Endothelial cell of umbilical vein (primary cell): ENCODE data around the gene MOB2. TPM values are rescaled to one million over a fixed set of nuclear protein-coding genes. Genes with fewer than 3 reads are reported as not detected.

Experiments used
- BruUV-seq: library from RNA; stranded (reverse); fragments of 400-500 nt; replicated peaks from 2 replicates; lab custom pipeline; 2021; lab: Mats Ljungman, UMichigan
- CTCF ChIA-PET: fragments of 300-600, 350-600 bp; sonication (Branson Sonifier 250); formaldehyde crosslinking; loops from one replicate; lab custom pipeline; 2021; ENCODE audit warnings: antibody characterized with exemption, inconsistent platforms; lab: Charles Lee
- POLR2A ChIA-PET: fragments of 300-600, 350-600 bp; sonication (Branson Sonifier 250); formaldehyde crosslinking; loops from one replicate; lab custom pipeline; 2021; ENCODE audit warnings: antibody characterized with exemption, inconsistent platforms; lab: Charles Lee
- DNase-seq: peaks from one replicate; pipeline ENCODE4 v3.0.0-alpha.2; 2011; ENCODE audit warnings: low read depth, low spot score
- FAIRE-seq: peaks from 2 replicates; lab custom pipeline; 2011; peaks lifted over from hg19 to GRCh38; lab: Jason Lieb, UNC
- H2AFZ ChIP-seq: 2 replicates; pipeline ENCODE4 v1.6.0; 2012; ENCODE audit warnings: low read depth, low read length, control low read depth, inconsistent platforms
- H3K27ac ChIP-seq: 2 replicates; pipeline ENCODE4 v1.5.1; 2011; ENCODE audit warnings: low read depth, mild to moderate bottlenecking, control low read depth, low read length, moderate library complexity; ENCODE audit not compliant: insufficient read depth
- H3K27me3 ChIP-seq, 2 experiments: 2 replicates each; pipeline versions ENCODE4 v1.6.0 to v1.6.1; 2011; ENCODE audit warnings: low read length in 2 of 2, mixed read lengths in 1 of 2; ENCODE audit not compliant: control insufficient read depth in 2 of 2, insufficient read depth in 2 of 2
- H3K36me3 ChIP-seq, 2 experiments: 2 replicates in 1 of 2; 3 replicates in 1 of 2; pipeline ENCODE4 v1.5.1; 2011; ENCODE audit warnings: low read length in 2 of 2, mild to moderate bottlenecking in 1 of 2, moderate library complexity in 1 of 2; ENCODE audit not compliant: control insufficient read depth in 2 of 2, insufficient read depth in 2 of 2; ENCODE audit errors: extremely low read depth in 1 of 2
- H3K4me1 ChIP-seq: 3 replicates; pipeline ENCODE4 v1.5.1; 2011; ENCODE audit warnings: mild to moderate bottlenecking, low read length; ENCODE audit not compliant: control insufficient read depth, insufficient read depth; ENCODE audit errors: extremely low read depth
- H3K4me2 ChIP-seq: 2 replicates; pipeline ENCODE4 v1.6.1; 2011; ENCODE audit warnings: low read length, control low read depth, mixed read lengths; ENCODE audit not compliant: insufficient read depth
- H3K4me3 ChIP-seq, 3 experiments: fragments of 200-600 bp in 1 of 3; sonication (generic), shearing (Covaris generic) in 1 of 3; replicated peaks in 1 of 3; 2 replicates each; pipeline ENCODE4 v1.5.1; 2011 to 2016; ENCODE audit warnings: control low read depth in 3 of 3, low read length in 3 of 3, mild to moderate bottlenecking in 2 of 3, inconsistent platforms in 1 of 3, low read depth in 1 of 3, moderate library complexity in 1 of 3; ENCODE audit not compliant: insufficient read depth in 1 of 3
- H3K79me2 ChIP-seq: 2 replicates; pipeline ENCODE4 v1.6.0; 2012; ENCODE audit warnings: low read length, inconsistent platforms; ENCODE audit not compliant: control insufficient read depth, insufficient read depth
- H3K9ac ChIP-seq: replicated peaks from 2 replicates; pipeline ENCODE3; 2011; ENCODE audit warnings: low read length, control low read depth; ENCODE audit not compliant: insufficient read depth; ENCODE audit errors: extremely low read depth
- H3K9me1 ChIP-seq: replicated peaks from 3 replicates; pipeline ENCODE4 v1.6.0; 2011; ENCODE audit warnings: mild to moderate bottlenecking, low read length; ENCODE audit not compliant: control insufficient read depth, insufficient read depth; ENCODE audit errors: extremely low read depth
- H3K9me3 ChIP-seq: replicated peaks from 2 replicates; pipeline ENCODE4 v1.5.1; 2012; ENCODE audit warnings: low read length, inconsistent platforms; ENCODE audit not compliant: control insufficient read depth, insufficient read depth
- H4K20me1 ChIP-seq: replicated peaks from 2 replicates; pipeline ENCODE3; 2011; ENCODE audit warnings: mild to moderate bottlenecking, low read length; ENCODE audit not compliant: control insufficient read depth, insufficient read depth; ENCODE audit errors: extremely low read depth
- EZH2 ChIP-seq: IDR thresholded peaks from 2 replicates; pipeline ENCODE4 v1.6.1; 2012; ENCODE audit warnings: borderline replicate concordance, low read depth, mild to moderate bottlenecking, moderate library complexity, low read length, inconsistent platforms; ENCODE audit not compliant: severe bottlenecking
- FOS ChIP-seq: IDR thresholded peaks from 2 replicates; pipeline ENCODE4 v1.6.1; 2011; ENCODE audit warnings: mild to moderate bottlenecking, low read length, moderate library complexity, borderline replicate concordance; ENCODE audit not compliant: insufficient read depth
- GATA2 ChIP-seq: IDR thresholded peaks from 2 replicates; pipeline ENCODE4 v1.7.0; 2011; ENCODE audit warnings: low read depth, mild to moderate bottlenecking, moderate library complexity, mixed read lengths, low read length; ENCODE audit not compliant: insufficient read length, insufficient read depth
- JUN ChIP-seq: IDR thresholded peaks from 2 replicates; pipeline ENCODE4 v1.6.1; 2011; ENCODE audit warnings: borderline replicate concordance, low read depth; ENCODE audit not compliant: insufficient read length, insufficient read depth
- MYC ChIP-seq: IDR thresholded peaks from one replicate; pipeline ENCODE4 v1.6.1; 2011; ENCODE audit warnings: mild to moderate bottlenecking, low read depth, low read length
- POLR2A ChIP-seq: IDR thresholded peaks from 2 replicates; pipeline ENCODE4 v1.6.1; 2012; ENCODE audit warnings: low read depth, mild to moderate bottlenecking, control low read depth, low read length
- POLR2AphosphoS5 ChIP-seq: IDR thresholded peaks from 2 replicates; pipeline ENCODE4 v1.6.1; 2012; ENCODE audit warnings: low read depth, mild to moderate bottlenecking, control low read depth, low read length, moderate library complexity; ENCODE audit not compliant: insufficient read depth
- dilution Hi-C: fragments of 300-500 bp; cut with MboI; formaldehyde crosslinking; loops from one replicate; pipeline ENCODE4 v1.15.0; 2019; ENCODE audit warnings: low sequenced_read_pairs; ENCODE audit not compliant: extremely low pct_ligation_motif_present
- intact Hi-C: fragments of 100-400 bp; cut with micrococcal nuclease; formaldehyde crosslinking; loops from one replicate; pipeline ENCODE4 v1.10.0; 2022
- polyA plus RNA-seq, 4 experiments: library from polyadenylated mRNA; depleted of rRNA in 3 of 4; stranded (reverse) in 3 of 4; unstranded in 1 of 4; fragments of >200 nt; gene quantifications; 2 replicates each; pipeline versions ENCODE4 v1.2.1 to v1.2.3, GENCODE V29; 2011 to 2012; ENCODE audit warnings: missing spikeins in 1 of 4
- total RNA-seq: library from RNA; stranded (reverse); gene quantifications from 2 replicates; pipeline ENCODE4 v1.2.3, GENCODE V29; 2021
- TF ChIP-seq, protein P1 (sequence below): IDR thresholded peaks from 2 replicates; pipeline ENCODE4 v1.6.1; 2011; ENCODE audit not compliant: insufficient read depth, insufficient read length
- TF ChIP-seq, protein P2 (sequence below), 2 donors: IDR thresholded peaks; 1 replicate in 1 of 2; 2 replicates in 1 of 2; pipeline ENCODE4 v1.5.1; 2011; ENCODE audit warnings: low read length in 2 of 2, mild to moderate bottlenecking in 2 of 2, moderate library complexity in 2 of 2, control low read depth in 1 of 2, inconsistent platforms in 1 of 2, low read depth in 1 of 2; ENCODE audit not compliant: insufficient read depth in 1 of 2; ENCODE audit errors: extremely low read depth in 1 of 2

Gene MOB2
- total and polyA plus RNA-seq, 2 donors (not counting 3 experiments of a cell fraction or from before 2014, with no cell fraction given), result 38.2 to 50.6 TPM

DNA sequence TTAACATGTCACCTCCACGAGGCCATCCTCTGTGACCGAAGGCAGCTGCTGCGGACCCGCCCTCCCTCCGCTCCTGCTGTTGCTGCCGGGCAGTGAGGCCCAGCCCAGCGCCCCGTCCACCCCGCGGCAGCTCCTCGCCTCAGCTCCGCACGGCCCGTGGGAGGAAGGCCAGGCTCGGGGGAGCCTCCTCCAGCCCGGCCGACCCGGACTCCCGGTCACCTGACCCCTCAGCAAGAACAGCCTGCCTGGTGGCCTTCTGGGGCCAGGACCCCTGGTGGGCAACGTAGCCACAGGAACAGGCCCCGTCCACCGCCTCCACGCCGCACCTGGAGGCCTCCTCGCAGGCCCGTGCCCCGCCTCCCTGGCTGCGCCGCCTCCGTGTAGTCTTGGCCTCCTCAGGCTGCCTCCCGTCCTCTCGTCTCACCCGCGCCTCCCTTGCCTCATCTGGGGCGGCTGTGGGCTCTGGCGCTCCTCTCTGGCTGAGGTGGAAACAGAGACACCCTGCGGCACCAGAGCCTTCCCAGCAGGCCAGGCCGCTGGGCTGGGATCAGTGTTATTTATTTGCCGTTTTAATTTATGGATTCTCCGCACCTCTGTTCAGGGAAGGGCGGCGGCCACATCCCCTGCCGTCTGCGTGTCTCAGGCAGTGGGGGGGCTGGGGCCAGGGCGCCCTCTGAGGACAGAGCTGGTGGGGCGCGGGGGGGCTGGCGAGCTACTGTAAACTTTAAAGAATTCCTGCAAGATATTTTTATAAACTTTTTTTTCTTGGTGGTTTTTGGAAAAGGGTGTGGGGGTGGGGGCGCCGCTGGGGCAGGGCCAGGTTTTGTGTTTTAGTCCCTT lies 25.4 kb downstream of the MOB2 start:
- no peak overlapping the region for H3K4me2 ChIP-seq

DNA sequence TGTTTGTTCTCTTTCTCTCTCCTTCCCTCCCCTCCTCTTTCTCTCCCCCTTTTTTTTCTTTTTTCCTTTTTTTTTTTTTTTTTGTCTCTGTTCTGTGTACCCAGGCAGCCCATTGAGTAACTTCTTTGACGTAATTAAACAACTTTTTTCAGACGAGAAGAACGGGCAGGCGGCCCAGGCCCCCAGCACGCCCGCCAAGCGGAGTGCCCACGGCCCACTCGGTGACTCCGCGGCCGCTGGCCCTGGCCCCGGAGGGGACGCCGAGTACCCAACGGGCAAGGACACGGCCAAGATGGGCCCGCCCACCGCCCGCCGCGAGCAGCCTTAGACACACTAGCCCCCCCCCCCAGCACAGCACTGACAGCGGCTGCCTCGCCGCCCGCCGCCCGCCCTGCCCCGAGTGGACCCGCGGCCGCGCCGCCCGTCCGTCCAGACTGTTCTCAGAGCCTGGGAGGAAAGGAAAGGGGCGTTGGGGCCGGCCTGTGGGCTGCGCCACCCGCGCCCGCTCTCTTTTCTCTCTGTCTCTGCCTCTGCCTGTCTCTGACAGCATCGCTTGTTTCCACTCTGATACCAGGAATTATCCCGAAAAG lies 26.1 kb downstream of the MOB2 start:
- H3K36me3 ChIP-seq, result no peaks in the 10 kb centered on the region
- H3K79me2 ChIP-seq, result no peaks in the 10 kb centered on the region
- CTCF ChIA-PET, result no interaction called here
- no peaks in the 10 kb centered on the region for H3K27me3 ChIP-seq
- BruUV-seq, result no TSS peak
- no peaks in the 10 kb centered on the region for H3K4me1 ChIP-seq
- intact Hi-C loops (no loop called here), dilution Hi-C loops (no loop called here)
- POLR2A ChIA-PET, result no interaction called here
- H3K27ac ChIP-seq, result no peak overlapping the region
- H3K9me3 ChIP-seq, result no peaks in the 10 kb centered on the region
- no peak for DNase-seq
- H3K9ac ChIP-seq, result no peak overlapping the region
- H3K4me2 ChIP-seq, result no peak overlapping the region
- TF ChIP-seq EZH2 (no peak), POLR2AphosphoS5 (no peak), MYC (no peak), GATA2 (no peak), POLR2A (no peak), FOS (no peak), JUN (no peak)
- TF ChIP-seq, protein P1, sequence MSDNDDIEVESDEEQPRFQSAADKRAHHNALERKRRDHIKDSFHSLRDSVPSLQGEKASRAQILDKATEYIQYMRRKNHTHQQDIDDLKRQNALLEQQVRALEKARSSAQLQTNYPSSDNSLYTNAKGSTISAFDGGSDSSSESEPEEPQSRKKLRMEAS, result no peak
- TF ChIP-seq, protein P2, sequence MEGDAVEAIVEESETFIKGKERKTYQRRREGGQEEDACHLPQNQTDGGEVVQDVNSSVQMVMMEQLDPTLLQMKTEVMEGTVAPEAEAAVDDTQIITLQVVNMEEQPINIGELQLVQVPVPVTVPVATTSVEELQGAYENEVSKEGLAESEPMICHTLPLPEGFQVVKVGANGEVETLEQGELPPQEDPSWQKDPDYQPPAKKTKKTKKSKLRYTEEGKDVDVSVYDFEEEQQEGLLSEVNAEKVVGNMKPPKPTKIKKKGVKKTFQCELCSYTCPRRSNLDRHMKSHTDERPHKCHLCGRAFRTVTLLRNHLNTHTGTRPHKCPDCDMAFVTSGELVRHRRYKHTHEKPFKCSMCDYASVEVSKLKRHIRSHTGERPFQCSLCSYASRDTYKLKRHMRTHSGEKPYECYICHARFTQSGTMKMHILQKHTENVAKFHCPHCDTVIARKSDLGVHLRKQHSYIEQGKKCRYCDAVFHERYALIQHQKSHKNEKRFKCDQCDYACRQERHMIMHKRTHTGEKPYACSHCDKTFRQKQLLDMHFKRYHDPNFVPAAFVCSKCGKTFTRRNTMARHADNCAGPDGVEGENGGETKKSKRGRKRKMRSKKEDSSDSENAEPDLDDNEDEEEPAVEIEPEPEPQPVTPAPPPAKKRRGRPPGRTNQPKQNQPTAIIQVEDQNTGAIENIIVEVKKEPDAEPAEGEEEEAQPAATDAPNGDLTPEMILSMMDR (IDR thresholded peaks at IDR 0.05; ENCODE audit: extremely low read depth in 1 of 2, insufficient read depth in 1 of 2, low read depth in 1 of 2, low read length in 2 of 2), result no peak
- H4K20me1 ChIP-seq, result no peaks in the 10 kb centered on the region
- no peak for FAIRE-seq
- no peak overlapping the region for H3K4me3 ChIP-seq
- H2AFZ ChIP-seq, result no peak overlapping the region
- H3K9me1 ChIP-seq, result no peaks in the 10 kb centered on the region

More for the DNA sequence above, 25.4 kb downstream of the MOB2 start:
- Histone ChIP-seq H3K9me3 (no peaks in the 10 kb centered on the region), H3K4me1 (no peaks in the 10 kb centered on the region), H3K4me3 (no peak overlapping the region), H3K36me3 (no peaks in the 10 kb centered on the region), H3K9me1 (no peaks in the 10 kb centered on the region), H4K20me1 (no peaks in the 10 kb centered on the region), H2AFZ (no peak overlapping the region), H3K27ac (no peak overlapping the region), H3K27me3 (no peaks in the 10 kb centered on the region), H3K79me2 (no peaks in the 10 kb centered on the region), H3K9ac (no peak overlapping the region)
- TF ChIP-seq, protein P1, result no peak
- intact Hi-C loops, result no loop called here
- dilution Hi-C loops, result no loop called here
- no peak for FAIRE-seq
- ChIA-PET POLR2A (no interaction called here), CTCF (no interaction called here)
- BruUV-seq, result no TSS peak
- DNase-seq, result no peak
